WI38 (cell line): ENCODE results near the gene ACADSB.

ENCODE experiments used
- H3K4me3 ChIP-seq: 2 replicates; pipeline ENCODE4 v1.5.1; 2011; ENCODE audit warnings: low read depth, mild to moderate bottlenecking, control low read depth, low read length
- TF ChIP-seq, protein P1 (sequence below): IDR thresholded peaks from 2 replicates; pipeline ENCODE4 v1.5.1; 2012; ENCODE audit warnings: low read depth, mild to moderate bottlenecking, control low read depth, low read length

ACADSB gene

DNA sequence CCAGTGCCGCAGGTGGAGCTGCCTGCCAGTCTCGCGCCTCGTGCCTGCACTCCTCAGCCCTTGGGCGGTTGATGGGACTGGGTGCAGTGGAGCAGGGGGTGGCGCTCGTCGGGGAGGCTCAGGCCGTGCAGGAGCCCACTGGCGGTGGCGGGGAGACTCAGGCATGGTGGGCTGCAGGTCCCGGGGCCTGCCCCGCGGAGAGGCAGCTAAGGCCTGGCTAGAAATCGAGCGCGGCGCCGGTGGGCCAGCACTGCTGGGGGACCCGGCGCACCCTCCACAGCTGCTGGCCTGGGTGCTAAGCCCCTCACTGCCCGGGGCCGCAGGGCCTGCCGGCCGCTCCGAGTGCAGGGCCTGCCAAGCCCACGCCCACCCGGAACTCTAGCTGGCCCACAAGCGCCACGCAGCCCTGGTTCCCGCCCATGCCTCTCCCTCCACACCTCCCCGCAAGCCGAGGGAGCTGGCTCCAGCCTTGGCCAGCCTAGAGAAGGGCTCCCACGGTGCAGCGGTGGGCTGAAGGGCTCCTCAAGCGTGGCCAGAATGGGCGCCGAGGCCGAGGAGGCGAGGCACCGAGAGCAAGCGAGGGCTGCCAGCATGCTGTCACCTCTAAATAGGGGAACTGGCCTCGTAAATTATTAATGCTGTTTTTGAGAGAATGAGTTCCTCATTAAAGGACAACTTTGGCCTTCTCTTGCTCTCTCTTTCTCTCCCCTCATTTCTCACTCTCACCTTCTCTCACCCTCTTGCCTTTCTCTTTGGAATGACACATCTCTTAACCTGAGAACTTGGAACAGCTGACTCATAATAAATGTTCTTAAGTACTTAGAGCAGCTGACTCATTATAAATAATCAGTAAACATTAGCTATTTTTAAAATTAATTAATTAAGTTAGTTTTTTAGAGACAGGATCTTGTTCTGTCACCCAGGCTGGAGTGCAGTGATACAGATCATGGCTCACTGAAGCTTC is 4.9 kb downstream of the ACADSB start:
- no peak overlapping the region for H3K4me3 ChIP-seq
- TF ChIP-seq, protein P1, sequence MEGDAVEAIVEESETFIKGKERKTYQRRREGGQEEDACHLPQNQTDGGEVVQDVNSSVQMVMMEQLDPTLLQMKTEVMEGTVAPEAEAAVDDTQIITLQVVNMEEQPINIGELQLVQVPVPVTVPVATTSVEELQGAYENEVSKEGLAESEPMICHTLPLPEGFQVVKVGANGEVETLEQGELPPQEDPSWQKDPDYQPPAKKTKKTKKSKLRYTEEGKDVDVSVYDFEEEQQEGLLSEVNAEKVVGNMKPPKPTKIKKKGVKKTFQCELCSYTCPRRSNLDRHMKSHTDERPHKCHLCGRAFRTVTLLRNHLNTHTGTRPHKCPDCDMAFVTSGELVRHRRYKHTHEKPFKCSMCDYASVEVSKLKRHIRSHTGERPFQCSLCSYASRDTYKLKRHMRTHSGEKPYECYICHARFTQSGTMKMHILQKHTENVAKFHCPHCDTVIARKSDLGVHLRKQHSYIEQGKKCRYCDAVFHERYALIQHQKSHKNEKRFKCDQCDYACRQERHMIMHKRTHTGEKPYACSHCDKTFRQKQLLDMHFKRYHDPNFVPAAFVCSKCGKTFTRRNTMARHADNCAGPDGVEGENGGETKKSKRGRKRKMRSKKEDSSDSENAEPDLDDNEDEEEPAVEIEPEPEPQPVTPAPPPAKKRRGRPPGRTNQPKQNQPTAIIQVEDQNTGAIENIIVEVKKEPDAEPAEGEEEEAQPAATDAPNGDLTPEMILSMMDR: no peak

DNA sequence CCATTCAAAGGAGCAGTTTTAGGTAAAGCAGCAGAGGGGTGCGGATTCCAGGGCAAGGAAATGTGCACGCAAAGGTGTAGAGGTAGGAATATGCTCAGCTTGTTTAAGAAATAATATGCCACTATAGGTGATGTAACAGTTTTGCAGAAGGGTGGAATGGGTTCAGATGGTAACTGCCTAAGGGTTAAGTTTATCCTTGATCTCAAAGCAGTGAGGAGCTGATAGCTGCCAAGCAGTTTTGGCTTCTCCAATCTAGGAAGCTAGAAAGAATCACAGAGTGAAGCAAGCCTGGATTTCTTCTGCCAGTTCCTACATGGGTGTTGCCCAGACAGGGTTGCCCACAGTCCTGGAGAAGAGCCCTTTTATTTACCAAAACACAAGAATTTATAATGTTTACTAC is 6.0 kb downstream of the ACADSB start:
- H3K4me3 ChIP-seq: no peak overlapping the region
- TF ChIP-seq, protein P1: no peak

DNA sequence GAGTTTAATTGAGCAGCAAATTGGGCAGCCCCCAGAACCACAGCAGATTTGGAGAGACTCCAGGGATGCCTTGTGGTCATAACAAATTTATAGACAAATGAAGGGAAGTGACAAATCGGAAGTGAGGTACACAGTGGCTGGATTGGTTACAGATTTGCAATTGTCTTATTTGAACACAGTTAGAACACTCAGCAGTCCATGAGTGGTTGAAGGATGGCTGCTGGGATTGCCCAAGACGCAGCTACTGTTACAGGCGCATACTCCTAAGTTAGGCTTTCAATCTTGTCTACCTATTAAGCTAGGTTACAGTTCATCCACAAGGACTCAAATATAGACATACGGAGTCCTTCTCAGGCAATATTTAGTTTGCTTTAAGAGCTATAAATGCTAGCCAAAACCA is 7.4 kb downstream of the ACADSB start:
- no peak overlapping the region for H3K4me3 ChIP-seq
- TF ChIP-seq, protein P1: no peak

DNA sequence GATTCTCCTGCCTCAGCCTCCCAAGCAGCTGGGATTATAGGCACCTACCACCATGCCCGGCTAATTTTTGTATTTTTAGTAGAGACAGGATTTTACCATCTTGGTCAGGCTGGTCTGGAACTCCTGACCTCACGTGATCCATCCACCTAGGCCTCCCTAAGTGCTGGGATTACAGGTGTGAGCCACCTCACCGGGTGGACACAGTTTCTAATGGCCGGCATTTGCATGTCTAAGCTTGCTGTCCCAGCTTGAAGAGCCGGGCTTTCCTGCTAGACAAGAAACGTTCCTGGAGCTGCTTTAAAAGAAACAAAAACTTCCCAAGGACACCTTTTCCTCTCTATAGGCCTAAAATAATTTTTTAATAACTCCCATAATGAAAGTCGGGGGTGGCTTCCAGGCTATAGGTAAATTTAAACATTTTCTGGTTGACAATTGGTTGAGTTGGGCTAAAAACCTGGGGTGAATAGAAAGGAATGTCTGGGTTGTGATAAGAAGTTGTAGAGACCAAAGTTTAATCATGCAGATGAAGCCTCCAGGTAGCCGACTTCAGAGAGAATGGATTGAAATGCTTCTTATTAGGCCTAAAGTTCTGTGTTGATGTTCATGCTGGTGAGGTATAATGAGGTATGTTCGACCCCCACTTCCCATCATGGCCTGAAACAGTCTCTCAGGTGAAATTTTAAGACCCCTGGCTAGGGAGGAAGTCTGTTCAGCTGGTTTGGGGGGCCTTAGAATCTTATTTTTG is 8.8 kb downstream of the ACADSB start:
- TF ChIP-seq, protein P1: no peak
- H3K4me3 ChIP-seq: no peak overlapping the region

DNA sequence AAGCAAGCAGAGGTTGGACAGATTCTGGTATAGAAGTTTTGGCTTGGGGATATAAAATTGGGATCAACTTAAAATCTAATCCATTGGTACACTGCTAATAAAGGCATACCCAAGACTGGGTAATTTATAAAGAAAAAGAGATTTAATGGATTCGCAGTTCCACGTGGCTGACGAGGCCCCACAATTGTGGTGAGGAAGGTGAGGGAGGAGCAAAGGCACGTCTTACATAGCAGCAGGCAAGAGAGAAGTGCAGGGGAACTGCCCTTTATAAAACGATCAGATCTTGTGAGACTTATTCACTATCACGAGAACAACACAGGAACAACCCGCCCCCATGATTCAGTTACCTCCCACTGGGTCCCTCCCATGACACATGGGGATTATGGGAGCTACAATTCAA is 9.7 kb downstream of the ACADSB start:
- TF ChIP-seq, protein P1: no peak

DNA sequence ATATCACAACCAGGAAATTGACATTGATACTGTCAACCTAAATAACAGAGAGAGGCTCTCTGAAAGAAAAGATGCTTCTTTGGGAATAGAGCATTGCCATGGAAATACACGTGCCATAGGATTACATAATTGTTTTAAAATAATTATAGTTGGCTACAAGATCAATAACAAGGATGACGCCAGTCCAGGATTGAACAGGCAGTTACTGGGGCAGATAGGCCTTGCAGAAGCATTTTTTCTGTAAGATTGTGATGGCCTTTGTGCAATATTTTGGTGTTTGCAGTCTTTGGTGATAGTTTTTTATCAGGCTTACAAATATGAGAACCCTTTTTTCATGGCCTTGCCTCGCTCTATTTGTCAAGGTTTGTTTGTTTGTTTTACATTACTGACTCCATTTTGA is 10.5 kb downstream of the ACADSB start:
- TF ChIP-seq, protein P1: no peak
- no peak overlapping the region for H3K4me3 ChIP-seq

More for the DNA sequence above, 9.7 kb downstream of the ACADSB start:
- no peak overlapping the region for H3K4me3 ChIP-seq
